Measurements from ENCODE around the gene ZCCHC17.

DNA sequence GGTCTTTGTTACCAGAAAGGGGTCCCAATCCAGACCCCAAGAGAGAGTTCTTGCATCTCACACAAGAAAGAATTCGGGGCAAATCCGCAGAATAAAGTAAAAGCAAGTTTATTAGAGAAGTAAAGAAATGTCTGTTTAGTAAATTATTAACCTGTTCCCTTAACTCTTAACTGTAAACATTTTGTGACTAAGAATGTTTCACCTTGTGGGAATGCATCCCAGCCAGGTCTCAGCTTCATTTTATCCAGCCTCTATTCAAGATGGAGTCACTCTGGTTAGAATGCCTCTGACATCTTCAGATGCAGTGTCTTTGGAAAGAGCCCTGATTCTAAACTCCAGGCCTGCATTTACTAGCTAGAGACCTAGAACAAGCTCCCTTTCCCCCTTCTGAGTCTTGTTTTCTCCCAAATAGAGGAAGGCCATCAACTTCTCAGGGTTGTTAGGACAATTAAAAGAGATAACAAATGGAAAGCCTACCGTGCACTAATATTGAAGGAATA lies 80.6 kb downstream of the ZCCHC17 start:
- TF ChIP-seq, protein P1, sequence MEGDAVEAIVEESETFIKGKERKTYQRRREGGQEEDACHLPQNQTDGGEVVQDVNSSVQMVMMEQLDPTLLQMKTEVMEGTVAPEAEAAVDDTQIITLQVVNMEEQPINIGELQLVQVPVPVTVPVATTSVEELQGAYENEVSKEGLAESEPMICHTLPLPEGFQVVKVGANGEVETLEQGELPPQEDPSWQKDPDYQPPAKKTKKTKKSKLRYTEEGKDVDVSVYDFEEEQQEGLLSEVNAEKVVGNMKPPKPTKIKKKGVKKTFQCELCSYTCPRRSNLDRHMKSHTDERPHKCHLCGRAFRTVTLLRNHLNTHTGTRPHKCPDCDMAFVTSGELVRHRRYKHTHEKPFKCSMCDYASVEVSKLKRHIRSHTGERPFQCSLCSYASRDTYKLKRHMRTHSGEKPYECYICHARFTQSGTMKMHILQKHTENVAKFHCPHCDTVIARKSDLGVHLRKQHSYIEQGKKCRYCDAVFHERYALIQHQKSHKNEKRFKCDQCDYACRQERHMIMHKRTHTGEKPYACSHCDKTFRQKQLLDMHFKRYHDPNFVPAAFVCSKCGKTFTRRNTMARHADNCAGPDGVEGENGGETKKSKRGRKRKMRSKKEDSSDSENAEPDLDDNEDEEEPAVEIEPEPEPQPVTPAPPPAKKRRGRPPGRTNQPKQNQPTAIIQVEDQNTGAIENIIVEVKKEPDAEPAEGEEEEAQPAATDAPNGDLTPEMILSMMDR (conservative IDR thresholded peaks at IDR 0.05), result no peak
- TF ChIP-seq EZH2 (IDR thresholded peaks at IDR 0.05; ENCODE audit: low read depth), result no peak

Measured in PC-9 (cell line).